ENCODE data around the gene ADA.

ADA gene

DNA sequence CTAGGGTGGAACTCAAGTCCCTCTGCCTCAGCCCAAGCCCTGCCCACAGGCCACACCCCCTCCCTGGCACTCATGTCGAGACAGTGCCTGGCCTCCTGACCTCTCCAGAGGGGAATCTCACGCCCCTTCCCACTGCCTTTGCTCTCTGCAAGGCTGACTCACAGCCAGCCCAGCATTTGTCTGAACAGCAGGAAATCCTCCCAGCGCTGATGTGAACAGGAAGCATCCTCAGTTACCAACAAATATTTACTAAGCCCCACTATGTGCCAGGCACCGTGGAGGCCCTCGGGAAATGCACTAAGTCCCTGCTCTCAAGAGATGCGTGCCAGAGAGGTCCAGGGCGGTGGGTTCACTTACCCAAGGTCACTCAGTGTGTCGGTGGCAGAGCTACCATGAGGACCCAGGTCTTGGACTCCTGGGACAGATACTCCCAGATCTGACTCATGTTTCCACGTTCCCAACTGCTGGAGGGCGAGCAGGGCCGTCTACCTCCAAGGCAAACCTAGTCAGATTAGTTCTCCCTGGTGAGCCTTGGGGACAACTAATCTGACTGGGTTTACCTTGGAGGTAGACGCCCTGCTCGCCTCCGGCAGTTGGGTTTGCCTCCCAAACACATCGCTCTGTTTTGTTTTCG, 7.8 kb downstream of the ADA start:
- no peak for DNase-seq

DNA sequence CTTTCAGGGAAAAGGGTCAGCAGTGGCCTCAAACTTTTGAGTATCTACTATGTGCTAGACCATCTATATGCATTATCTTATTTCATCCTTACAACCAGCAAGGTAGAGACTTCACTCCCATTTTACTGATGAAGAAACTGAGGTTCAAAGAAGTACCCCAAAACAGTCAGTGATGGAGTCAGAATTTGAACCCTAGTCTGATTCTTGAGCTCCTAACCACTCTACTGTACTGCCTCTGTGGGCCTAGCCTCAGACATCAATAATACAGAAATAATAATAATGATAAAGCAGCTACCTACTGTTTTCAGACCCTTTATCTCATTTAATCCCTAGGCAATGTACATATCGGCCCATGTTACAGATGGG, 8.4 kb downstream of the ADA start:
- no peak for DNase-seq

DNA sequence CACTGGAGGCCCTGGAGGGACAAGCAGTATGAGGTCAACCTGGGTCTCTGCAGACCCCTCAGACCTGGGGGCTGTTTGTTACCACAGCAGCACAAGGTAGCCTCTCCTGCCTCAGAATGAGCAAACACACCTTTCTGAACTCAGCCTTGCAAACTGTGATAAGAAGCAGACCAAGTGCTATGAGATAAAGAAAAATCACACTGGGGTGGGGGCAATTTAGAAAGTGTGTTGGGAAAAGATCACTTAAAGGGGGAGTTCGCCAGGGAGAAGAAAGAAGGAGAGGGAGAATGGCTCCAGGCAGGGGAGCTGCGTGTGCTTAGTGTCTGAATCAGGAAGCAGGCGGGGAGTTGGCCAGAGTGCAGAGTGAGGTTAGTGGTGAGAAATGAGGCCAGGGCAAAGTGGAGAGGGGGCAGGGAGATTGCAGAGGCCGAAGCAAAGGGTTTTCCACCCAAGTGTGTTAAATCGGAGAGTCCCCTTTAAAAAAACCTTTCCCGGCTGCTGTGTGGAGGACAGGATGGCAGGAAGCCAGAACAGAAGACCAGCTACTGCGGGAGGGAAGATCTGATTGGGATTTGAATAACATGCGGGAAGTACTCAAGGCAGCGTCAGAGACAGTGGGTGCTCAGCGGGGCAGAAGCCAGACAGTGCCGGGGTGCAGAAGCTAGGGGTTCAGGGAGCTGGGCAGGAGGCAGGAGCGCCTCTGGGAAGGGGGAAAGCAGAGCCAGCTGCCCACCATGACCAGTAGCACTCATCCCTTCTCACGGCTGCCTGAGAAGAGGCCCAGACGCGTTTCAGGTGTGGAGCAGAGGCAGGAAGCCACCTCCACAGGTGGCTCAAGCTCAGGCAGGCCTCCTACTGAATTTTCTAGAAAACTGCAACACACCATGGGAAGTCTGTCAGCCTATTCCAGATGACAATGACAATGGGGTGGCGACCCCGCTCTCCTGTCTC, 9.0 kb downstream of the ADA start:
- DNase-seq, result no peak

DNA sequence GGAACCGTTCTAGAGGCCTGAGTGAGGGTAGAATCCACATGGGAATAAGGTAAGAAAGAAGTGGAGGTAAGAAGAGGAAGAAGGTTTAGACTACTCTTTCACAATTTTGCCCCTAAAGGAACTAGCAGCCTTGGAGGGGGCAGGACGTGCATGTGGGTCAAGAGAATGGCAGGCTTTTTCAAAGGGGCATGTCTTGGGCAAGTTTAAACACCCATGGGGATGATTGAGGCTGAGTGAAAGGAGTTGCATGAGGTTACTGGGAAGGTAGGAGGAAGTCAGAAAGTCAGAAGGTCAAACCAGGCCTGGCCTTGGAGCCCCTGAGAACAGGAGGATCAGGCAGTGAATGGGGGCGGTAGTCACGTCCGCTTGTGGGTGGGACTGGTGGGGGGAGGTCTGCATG, 10.2 kb downstream of the ADA start:
- no peak for DNase-seq

DNA sequence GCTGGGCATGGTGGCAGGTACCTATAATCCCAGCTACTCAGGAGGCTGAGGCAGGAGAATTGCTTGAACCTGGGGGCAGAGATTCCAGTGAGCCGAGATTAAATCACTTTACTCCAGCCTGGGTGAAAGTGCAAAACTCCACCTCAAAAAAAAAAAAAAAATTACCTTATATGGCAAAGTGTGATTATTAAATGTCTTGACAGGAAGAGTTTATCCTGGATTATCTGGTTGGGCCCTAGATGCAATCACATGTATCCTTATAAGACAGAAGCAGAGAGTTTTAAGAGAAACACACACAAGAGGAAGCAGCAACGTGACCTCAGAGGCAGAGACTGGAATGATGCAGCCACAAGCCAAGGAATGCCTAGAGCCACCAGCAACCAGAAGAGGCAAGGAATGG, 11.0 kb downstream of the ADA start:
- no peak for DNase-seq

DNA sequence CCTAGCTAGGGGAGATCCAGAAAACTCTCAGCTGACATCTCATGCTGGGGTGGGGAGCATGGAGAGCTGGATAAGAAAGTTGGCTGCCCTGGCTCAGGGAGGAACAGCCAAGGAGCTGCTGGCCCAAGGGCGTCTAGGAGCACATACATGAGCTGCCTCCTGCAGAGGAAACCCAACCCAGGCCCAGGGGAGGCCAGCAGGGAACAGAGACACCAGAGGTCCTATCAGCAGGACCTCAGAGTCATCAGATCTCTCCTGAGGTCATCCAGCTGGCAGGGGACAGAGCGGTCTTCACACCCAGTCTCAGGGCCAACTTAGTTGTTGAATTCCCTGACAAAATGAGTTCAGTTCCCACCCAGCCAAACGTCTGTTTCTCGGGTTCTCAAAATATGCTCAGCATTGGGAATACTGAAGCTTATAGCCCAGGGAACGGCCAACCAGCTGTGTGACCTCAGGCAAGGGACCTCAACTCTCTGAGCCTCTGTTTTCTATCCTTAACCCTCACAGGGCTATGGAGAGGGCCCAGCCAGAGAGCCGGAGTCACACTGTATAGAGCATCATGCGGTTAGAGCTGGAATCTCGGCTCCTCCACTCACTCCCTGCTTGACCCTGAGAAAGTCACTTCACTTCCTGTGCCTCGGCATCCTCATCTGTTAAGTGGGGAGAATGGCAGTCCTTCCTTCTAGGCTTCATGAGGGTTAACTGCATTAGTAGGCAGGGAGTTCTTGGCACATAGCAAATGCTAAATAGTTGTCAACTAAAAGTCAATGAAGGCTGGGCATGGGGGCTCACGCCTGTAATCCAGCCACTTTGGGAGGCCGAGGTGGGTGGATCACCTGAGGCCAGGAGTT, 13.8 kb downstream of the ADA start:
- no peak for DNase-seq

DNA sequence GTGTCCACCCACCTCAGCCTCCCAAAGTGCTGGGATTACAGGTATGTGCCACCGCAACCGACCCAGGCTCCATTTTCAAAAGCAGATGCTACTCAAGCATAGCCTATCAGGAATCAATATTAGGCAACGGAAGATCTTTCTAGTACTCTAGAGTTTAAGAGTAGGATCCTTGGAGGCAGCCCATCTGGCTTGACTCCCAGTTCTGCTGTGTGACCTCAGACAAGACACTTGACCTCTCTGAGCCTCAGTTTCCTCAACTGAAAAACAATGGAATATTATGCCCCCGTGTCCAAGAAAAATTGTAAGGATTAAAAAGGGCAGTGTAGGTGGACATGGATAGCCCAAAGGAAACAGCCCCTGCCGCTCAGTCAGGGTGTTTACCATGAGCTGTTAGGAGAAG, 14.5 kb downstream of the ADA start:
- no peak for DNase-seq

DNA sequence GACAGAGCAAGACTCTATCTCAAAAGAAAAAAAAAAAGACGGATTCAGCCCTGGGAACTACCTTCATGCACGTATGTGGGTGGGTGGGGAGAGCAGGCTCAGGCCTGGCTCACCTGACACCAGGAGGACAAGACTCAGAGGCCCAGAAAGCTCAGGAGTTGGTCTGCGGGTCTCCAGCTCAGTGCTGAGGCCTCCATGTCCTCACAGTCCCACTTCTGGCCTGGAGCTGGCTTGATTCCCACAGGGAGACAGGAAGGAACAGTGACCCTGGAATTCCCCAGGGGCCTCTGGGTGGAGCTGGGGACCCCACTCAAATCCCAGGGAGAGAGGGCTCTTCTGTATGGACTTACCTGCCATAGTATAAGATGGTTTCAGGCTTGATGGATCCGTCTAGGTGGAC, 15.6 kb downstream of the ADA start:
- no peak for DNase-seq

DNA sequence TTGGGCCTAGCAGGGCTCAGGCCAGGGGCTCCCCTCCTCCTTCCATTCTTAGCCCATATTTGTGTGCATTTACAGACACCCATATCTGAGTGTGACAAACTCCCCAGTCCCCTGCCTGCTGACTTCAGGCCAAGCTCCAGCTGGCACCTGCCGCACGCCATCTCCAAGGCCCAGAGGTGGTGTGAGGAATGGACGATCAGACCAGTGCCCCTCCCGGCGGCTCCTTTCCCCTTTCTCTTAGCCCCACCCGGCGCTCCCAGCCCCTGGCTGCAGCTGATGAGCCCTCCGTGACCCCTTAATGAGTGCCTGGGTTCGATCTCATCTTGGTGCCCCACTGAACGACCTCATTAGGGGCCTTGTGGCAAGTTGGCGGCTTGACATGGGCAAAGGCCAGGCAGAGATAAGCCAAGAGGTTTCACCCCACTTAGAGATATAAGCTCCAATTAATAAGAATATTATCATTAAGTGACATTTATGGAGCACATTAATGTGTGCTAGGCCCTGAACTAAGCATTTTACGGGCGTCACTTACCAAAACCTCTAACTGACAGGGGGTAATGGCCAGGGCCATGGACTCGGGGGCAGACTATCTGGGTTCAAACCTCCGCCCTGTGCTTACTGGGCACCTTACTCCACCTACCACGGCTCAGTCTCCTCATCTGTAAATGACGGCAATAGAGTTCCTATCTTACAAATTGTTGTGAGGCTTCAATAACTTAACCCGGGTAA, 17.5 kb downstream of the ADA start:
- DNase-seq, result no peak

DNA sequence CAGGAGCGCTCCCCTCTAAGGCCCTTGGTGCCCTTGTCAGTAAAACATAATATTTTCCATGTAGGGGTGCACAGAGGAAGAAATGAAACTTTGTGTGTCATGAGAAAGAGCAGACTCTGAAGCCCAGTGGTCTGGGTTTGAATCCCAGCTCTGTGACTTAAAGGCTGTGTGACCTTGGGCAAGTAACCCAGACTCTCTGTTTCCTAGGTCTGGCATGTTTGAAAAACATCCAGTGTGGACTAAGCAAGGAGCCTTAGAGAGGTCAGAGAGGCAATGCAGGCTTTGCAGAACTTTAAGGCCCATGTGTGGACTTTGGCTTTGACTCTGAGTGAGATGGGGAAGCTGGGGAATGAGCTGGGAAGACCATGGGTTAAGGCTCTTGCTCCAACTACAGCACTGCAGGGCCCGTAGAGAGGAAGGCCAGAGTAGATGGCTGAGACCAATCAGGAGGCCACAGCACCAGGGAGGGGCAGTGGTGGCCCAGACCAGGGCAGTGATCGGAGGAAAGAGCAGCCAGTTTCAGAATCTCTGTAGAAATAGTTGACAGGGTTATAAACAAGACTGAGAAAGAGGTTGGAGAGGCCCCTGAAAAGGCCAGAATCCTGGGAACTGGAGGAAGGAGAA, 18.2 kb downstream of the ADA start:
- DNase-seq, result no peak

DNA sequence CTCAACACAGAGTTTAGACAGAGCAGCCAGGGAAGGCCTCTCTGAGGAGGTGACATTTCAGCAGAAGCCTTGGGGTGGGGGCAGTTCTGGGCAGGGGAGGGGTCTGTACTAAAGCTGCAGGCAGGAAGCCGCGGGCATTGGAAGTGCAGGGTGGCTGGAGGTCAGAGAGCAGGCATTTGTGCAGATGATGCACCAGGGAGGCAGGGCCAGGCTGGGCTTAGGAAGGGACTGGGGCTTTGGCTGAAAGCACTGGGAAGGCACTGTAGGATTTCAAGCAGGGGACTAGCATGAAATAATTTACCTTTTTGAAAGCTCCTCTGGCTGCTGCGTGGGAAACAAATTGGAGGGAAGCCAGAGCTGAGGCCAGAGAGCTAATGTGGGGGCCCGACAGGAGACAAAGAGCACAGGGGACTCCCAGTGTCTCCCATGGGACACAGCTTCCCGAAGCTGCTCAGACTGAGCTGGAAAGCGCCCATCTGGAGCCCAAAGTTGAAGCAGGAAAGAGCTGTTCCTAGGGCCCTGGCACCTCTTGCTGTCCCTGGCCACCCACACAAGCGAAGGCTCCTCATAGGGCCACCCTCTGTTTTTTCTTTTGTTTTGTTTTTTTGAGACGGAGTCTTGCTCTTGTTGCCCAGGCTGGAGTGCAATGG, 19.3 kb downstream of the ADA start:
- no peak for DNase-seq

DNA sequence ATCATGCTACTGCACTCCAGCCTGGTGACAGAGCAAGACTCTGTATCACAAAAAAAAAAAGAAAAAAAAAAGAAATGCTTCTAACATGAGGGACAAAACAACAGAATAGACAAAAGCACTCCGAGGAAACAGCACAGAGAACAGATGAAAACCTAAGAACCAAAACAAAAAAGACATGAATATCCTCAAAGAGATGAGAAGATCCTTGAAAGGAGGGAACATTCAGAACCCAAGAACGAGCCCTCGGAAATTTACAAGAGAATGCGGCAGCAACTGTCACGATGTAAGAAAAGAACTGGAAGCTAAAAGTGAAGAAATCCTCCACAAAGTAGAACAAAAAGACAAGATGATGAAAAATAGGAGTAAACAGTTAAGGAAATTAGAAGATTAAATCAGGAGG, 21.2 kb downstream of the ADA start:
- no peak for DNase-seq

DNA sequence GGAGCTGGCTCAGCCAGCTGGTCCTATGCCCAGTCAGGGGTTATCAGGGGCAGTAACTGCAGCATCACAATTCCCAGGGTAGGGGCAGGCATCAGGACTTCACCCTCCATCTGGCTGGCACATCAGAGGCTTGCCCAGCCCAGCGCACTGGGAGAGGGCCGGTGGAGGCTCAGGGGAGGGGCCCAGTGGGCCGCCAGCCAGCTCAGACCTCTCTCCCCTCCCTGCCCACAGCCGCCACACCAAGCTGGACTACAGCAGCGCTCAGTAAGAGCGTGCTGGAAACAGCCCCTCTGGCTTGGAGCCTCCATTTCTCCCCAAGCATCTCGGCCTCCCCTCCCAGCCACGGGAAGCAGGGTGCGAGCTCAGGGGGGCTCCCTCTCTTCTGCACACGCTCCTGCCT, 22.0 kb downstream of the ADA start:
- DNase-seq, result no peak

DNA sequence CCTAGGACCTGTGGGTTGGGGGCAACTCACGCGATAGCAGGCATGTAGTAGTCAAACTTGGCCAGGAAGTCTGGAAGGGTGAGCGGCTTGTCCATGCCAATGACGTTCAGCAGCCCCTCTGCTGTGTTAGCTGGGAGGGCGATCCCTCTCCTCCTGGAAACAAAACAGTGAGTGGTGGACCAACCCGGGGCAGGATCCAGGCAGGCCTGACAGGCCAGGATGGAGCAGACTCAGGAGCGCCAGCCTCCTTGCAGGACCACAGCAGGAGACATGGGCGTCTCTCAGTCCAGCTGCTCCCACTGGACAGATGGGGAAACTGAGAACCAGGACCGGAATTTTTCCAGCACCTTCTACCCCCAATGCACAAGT, 22.5 kb downstream of the ADA start:
- DNase-seq, result no peak

DNA sequence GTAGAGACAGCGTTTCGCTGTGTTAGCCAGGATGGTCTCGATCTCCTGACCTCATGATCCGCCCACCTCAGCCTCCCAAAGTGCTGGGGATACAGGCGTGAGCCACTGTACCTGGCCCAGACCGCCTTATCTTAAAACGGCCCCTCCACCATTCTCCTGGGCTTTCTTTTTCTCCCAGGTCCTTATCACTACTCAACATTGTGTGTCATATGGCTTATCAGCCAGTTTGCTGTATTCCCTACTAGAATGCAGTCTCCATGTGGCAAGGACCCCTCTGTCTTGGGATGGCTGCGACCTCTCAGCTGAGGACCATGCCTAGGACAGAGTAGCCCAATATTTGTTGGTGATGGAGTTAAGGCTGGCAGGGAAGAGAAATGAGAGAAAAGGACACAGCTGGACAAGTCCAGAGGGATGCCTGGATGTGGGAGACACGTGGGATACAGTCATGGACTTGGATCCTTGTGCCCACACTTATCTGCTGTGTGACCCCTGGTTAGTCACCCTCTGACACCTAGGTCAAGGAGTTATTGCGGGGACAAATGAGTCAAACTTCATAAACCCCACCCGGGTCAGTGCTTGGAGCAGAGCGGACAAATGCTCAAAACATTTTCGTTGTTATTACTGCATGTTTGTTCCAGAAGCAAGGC, 24.0 kb downstream of the ADA start:
- no peak for DNase-seq

DNA sequence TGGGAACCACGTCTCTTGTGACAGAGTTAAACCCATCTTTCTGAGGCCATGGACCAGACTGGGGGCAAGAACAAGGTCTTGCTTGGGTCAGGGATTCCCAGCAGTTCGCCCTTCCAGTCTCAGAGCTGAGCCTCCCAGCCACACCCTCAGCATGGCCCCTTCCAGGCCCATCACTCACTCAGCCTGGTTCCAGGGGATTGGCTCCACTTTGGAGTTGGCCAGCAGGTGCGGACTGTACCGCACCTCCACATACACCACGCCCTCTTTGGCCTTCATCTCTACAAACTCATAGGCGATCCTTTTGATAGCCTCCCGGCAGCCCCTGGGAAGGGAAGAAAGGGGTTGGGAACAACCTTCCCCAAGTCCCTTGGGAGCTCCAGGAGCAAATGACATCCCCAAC, 25.2 kb downstream of the ADA start:
- no peak for DNase-seq

DNA sequence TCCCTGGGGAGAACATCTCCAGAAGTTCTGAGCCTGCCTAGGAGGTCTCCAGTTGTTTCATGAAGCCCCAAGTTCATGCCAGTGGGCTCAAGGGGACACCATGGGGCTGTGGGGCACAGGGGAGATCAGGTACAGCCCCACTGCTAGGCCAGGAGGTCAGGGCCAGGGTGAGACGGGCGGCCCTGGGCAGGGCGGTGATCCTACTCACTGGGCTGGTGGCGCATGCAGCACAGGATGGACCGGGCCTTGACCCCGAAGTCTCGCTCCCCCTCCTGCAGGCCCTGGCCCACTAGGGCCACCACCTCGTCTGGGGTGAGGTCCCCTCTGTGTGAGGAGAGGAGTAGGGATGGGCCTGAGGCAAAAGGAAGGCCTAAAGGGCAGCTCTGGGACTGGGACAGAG, 26.1 kb downstream of the ADA start:
- DNase-seq, result no peak

DNA sequence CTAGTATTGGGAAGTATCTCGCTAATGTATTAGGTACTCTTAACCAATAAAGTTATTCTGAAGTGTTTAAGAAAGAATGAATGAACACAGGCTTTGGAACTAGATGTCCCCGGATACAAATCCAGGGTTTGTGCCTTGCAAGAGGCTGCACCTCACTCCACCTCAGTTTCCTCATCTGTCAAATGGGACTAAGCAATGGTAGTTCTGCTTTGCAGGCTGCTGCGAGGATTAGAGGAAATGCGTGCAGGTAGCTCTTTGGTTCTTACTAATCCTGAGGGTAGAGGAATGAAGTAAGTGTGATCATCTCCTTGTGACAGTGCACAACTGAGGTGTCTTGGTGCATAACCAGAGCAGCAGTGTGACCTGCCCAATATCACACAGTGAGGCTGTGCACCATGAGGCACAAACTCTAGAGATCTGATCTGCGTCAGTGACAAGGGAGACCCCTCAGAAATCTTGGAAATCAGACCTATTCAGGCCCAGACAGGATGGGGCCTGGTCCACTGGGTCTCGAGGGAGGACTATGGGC, 26.7 kb downstream of the ADA start:
- no peak for DNase-seq

DNA sequence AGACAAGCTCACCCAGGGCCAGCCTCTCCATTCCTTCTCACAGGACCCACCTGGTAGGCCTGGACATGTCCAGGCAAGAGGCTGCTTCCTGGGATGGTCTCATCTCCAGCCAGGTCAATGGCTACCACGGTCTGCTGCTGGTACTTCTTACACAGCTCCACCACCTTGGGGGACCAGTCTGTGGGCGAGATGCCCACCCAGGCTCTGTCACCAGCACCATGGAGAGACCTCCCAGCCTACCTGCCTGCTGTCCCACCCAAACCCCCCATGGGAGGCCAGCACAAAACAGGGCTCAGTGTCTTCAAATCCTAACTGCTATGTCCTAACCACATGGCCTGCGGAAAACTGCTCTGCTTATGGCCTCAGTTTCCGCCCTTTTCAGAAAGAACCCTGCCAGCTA, 27.3 kb downstream of the ADA start:
- DNase-seq, result no peak

DNA sequence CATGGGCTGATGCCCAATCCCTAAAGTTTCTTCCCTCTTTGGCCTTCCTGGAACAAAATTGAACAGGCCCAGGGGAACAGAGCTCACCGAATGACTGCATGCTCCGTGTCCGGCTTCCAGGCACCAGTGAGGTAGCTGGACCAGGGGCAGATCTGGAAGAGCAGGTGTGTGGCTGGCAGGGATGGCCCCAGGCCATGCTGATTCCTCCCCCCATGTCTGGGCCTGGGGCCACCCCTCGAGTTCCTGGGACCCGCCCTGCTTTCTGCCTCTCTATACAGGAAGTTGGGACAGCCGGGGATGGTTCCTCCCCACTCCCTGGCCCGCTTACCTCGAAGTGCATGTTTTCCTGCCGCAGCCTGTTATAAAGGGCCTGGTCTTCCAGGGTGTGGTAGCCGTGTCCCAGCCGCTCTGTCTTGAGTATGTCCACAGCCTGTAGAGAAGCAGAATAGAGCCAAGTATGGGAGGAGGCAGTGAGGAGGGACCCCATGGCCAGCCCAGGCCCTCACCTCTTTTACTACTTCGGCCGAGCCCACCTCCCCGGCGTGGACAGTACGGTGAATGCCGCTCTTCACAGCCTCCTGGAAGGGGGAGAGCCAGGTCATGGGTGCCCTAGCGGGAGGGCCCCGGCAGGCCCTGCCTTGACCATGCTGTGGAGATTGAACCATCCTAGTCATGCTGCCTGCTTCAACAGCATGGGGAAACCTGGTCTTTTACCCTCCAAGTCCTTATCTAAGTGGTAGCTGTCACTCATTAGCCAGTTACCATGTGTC, 28.8 kb downstream of the ADA start:
- DNase-seq, result no peak

DNA sequence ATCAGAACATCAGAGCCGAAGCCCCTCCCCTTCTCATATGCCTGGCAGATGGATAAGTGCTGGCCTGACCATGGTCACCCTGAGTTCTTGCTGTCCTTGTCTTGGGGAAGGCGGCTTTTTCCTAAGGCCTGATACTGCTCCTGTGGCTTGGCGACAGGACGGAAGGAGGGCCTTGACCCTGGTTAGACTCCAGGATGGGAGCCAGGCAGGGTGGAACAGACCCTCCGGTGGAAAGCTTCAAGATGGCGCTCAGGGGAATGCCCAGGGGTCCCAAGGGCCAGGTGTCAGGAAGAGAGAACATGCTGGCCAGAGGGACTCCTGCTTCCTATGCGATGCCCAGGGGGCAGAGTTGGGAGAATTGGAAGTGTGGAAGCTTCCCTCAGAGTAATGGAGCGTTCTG, 29.6 kb downstream of the ADA start:
- DNase-seq, result no peak

All from amniotic stem cell (primary cell).